Endothelial cell of coronary artery (primary cell): ENCODE measurements around the gene POLR2I. TPM values are rescaled to one million over a fixed set of nuclear protein-coding genes. Genes with fewer than 3 reads are reported as not detected.

Experiments used
- total RNA-seq: library from RNA; depleted of rRNA; stranded (reverse); fragments of >200 nt; gene quantifications from 2 replicates; pipeline ENCODE4 v1.2.3, GENCODE V29; 2014

The POLR2I gene
- total RNA-seq: 97.7 and 150 TPM in 2 replicates

GRCh38 chr19:36114721-36115452, at the start of gene POLR2I:
Gene POLR2I, minus strand, starts transcription at chr19:36114875. Its CDS starts 19 bp downstream, at chr19:36114856.

DNA sequence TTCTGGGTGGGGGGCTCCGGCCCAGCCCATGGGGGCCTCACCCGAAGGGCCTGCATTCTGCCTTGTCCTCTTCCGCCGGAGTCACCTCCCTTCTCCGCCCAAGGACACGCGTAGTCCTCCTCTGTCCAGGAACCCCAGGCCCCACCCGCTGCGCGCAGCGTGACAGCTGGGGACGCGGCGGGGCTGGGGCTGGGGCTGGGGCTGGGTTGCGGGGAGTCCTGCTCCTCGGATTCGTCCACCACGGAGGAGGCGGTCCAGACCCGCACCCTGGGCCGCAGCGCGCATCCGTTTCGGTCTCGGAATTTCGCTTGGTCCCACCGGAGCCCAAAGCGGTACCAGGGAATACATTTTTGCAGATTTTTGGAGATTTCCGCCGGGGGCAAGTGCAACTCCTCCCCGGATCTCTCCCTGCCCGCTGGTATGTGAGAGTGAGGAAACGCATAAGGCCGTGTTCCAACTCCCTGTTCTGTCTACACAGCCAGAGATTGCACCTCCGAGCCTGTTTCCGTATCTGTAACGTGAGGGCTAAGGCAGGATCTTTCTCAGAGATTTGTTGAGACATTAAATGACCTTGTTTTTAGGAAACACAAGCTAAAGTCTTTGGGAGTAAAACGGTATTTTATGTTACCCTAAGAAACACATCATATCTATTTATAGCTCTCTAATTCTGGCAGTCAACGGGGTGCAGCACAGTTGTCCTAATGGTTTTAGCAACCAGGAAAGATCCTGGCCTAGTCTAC, 37.8 kb upstream of the POLR2I start, which contains the start of gene COX7A1:
TSS of gene COX7A1 (minus strand) at position 96 of the 740 bp plus-strand sequence. CDS start at position 56, 40 bp downstream.

GRCh38 chr19:36139473-36140303, 25.0 kb upstream of the POLR2I start, which contains the start of gene CAPNS1:
Gene CAPNS1, plus strand, starts transcription at chr19:36140066. Its CDS starts 946 bp downstream, at chr19:36141012.

DNA sequence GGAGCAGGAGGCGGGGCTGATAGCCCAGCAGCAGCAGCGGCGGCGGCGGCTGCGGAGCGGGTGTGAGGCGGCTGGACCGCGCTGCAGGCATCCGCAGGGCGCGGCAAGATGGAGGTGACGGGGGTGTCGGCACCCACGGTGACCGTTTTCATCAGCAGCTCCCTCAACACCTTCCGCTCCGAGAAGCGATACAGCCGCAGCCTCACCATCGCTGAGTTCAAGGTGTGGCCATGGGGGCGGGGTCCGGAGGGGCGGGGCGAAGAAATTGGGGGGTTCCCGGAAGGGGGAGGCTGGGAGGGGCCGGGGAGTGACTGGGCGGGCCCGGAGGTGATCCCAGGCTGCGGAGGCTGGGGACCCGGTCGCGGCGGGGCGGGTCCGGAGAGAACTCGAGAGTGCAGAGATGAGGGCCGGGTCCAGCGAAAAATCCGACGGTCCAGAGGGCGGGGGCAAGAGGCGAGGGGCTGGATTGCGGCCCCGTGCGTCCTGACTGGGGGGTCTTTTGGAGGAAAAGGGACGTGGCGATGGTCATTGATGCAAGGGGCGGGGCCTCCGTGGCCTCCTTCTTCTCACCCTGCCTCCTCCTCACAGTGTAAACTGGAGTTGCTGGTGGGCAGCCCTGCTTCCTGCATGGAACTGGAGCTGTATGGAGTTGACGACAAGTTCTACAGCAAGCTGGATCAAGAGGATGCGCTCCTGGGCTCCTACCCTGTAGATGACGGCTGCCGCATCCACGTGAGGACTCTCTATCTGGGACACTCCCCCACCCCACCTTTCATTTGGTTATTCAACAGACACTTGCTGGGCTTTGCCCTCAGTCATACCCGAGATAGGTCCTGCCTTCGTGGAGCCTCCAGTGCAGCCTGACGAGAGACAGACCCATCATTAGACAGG, 1.0 kb upstream of the POLR2I start, which contains the start of gene TBCB:
TSS of gene TBCB (plus strand) at position 16 of the 891 bp plus-strand sequence. CDS start at position 109, 93 bp downstream.

DNA sequence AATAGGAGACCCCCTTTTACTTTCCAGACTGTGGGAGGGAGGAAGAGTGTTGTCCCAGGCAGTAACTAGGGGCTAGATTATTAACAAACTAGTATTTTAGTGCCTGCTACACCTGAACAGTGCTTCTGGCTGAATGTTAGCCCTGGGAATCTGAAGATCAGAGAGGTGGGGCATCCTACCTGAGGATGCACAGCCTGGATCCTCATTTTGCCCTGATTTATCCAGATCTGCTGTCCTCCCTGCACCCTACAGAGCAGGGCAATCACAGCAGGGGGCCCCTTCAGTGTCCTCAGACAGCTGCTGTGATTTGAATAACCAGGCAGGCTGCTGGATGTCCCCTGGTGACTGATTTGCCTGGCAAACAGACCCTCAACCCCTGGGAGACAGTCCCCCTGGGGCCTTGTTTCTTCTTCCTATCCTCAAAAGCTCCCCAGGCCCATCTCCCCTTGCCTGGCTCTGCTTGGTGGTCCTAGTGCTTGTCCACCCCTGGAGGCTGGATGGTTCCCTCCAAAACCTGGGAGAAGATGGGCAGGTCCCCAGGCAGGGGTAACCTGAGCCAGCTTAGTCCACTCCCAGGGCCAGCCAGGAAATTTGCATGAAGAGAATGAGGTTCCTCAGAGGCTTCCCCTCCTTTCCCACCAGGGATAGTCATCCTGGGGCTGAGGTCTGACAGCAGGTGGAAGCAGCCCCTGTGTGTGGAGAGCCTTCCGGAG, 4.0 kb downstream of the POLR2I start, which contains the start of gene OVOL3:
TSS of gene OVOL3 (plus strand) at position 657 of the 713 bp plus-strand sequence. CDS start 60 bp downstream, outside the sequence.

Other genes starting within 250 kb of the POLR2I start
- 3.4 TPM in 2 replicates for gene APLP1, start 246.3 kb downstream of the POLR2I start, total RNA-seq
- 2.8 and 3.2 TPM in 2 replicates for gene NFKBID, start 214.3 kb downstream of the POLR2I start, total RNA-seq
- gene HCST, start 212.3 kb downstream of the POLR2I start, total RNA-seq: 0.47 TPM in 1 of 2 replicates, not detected in the other
- not detected in 2 replicates for gene TYROBP, start 206.6 kb downstream of the POLR2I start, total RNA-seq
- 1.5 and 2.8 TPM in 2 replicates for gene LRFN3, start 178.5 kb downstream of the POLR2I start, total RNA-seq
- 8.3 and 9.0 TPM in 2 replicates for gene SDHAF1, start 119.7 kb downstream of the POLR2I start, total RNA-seq
- gene SYNE4, start 106.1 kb downstream of the POLR2I start, total RNA-seq: not detected in 2 replicates
- 8.4 and 8.9 TPM in 2 replicates for gene ALKBH6, start 100.7 kb downstream of the POLR2I start, total RNA-seq
- 4.7 and 5.9 TPM in 2 replicates for gene CLIP3, start 82.0 kb downstream of the POLR2I start, total RNA-seq
- 0.72 and 1.1 TPM in 2 replicates for gene THAP8, start 60.6 kb downstream of the POLR2I start, total RNA-seq
- 2.4 and 3.9 TPM in 2 replicates for gene WDR62, start 60.0 kb downstream of the POLR2I start, total RNA-seq
- not detected in 2 replicates for gene OVOL3, start 3.7 kb downstream of the POLR2I start, total RNA-seq
- 184 and 230 TPM in 2 replicates for gene TBCB, start 593 bp upstream of the POLR2I start, total RNA-seq
- gene CAPNS1, start 25.2 kb upstream of the POLR2I start, total RNA-seq: 396 and 403 TPM in 2 replicates
- gene COX7A1, start 37.6 kb upstream of the POLR2I start, total RNA-seq: 4.4 and 15.4 TPM in 2 replicates
- gene ZNF565, start 99.8 kb upstream of the POLR2I start, total RNA-seq: 4.2 and 6.6 TPM in 2 replicates
- gene ZNF146, start 100.2 kb upstream of the POLR2I start, total RNA-seq: 108 and 117 TPM in 2 replicates